ENCODE results near the gene SMYD4.
"Not testable (repeated sequence)": the region's sequence is repeated elsewhere in the genome, so short reads cannot be mapped to it uniquely, and the experiment has no call there.

Gene SMYD4

DNA sequence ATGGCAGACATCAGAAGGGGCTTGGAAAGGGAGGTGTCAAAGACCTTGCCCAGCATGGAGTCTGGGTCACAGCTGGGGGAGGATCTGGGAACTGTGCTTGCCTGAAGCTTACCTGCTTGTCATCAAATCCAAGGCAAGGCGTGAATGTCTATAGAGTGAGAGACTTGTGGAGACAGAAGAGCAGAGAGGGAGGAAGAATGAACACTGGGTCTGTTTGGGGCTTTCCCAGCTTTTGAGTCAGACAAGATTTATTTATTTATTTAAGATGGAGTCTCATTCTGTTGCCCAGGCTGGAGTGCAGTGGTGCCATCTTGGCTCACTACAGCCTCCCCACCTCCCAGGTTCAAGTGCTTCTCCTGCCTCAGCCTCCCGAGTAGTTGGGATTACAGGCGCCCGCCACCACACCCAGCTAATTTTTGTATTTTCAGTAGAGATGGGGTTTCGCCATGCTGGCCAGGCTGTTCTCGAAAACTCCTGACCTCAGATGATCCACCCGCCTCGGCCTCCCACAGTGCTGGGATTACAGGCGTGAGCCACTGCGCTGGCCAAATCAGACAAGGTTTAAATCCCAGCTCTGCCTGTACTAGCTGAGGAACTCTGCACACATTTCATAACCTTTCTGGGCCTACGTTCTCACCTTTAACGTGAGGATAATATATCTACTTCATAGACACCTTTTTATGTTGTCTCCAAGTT lies 56.6 kb downstream of the SMYD4 start:
- H3K9me3 ChIP-seq (ENCODE audit: control insufficient read depth, low read length); H3K27ac ChIP-seq (ENCODE audit: insufficient read depth, low read length, poor library complexity, severe bottlenecking); DNase-seq; H3K4me1 ChIP-seq (ENCODE audit: control insufficient read depth, insufficient read depth, low read length, poor library complexity, severe bottlenecking); H3K27me3 ChIP-seq (replicated peaks; ENCODE audit: control insufficient read depth, insufficient read depth, low read length, poor library complexity, severe bottlenecking); H3K4me3 ChIP-seq (ENCODE audit: insufficient read depth, low read depth, low read length, poor library complexity, severe bottlenecking): not testable (repeated sequence)
- H3K36me3 ChIP-seq (ENCODE audit: control insufficient read depth, insufficient read depth, low read length), result peaks cover 12% of the 10 kb centered on the region

DNA sequence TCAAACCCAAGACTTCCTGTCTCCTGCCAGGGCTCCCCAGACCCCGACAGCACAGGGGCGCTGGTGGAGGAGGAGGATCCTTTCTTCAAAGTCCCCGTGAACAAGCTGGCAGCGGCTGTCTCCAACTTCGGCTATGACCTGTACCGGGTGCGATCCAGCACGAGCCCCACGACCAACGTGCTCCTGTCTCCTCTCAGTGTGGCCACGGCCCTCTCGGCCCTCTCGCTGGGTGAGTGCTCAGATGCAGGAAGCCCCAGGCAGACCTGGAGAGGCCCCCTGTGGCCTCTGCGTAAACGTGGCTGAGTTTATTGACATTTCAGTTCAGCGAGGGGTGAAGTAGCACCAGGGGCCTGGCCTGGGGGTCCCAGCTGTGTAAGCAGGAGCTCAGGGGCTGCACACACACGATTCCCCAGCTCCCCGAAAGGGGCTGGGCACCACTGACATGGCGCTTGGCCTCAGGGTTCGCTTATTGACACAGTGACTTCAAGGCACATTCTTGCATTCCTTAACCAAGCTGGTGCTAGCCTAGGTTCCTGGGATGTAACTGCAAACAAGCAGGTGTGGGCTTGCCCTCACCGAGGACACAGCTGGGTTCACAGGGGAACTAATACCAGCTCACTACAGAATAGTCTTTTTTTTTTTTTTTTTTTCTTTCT lies 59.8 kb downstream of the SMYD4 start:
- H3K9me3 ChIP-seq (ENCODE audit: control insufficient read depth, low read length), result no peaks in the 10 kb centered on the region
- H3K4me3 ChIP-seq (ENCODE audit: insufficient read depth, low read depth, low read length, poor library complexity, severe bottlenecking), result no peak overlapping the region
- peak overlapping the region; percentile 0 for H3K27ac ChIP-seq (ENCODE audit: insufficient read depth, low read length, poor library complexity, severe bottlenecking)
- peaks cover 8% of the 10 kb centered on the region for H3K4me1 ChIP-seq (ENCODE audit: control insufficient read depth, insufficient read depth, low read length, poor library complexity, severe bottlenecking)
- H3K36me3 ChIP-seq (ENCODE audit: control insufficient read depth, insufficient read depth, low read length), result no peaks in the 10 kb centered on the region
- no peak for DNase-seq
- H3K27me3 ChIP-seq (replicated peaks; ENCODE audit: control insufficient read depth, insufficient read depth, low read length, poor library complexity, severe bottlenecking), result no peaks in the 10 kb centered on the region

DNA sequence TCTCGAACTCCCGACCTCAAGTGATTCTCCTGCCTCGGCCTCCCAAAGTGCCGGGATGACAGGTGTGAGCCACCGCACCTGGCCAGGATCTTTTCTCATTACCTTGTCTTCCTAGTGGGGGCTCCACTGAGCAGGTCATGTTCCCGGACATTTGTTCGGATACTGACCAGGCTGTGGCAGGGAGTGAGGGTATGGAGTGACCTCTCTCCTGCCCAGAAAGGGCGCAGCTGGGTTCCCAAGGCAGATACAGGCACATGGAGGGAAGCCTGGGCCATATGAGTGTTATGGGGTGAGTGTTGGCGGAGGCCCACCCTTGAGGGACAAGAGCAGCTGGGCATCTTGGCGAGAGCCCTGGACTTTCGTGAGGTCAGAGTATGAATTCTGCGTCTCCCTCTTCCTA lies 62.3 kb downstream of the SMYD4 start:
- Histone ChIP-seq H3K27me3 (replicated peaks; ENCODE audit: control insufficient read depth, insufficient read depth, low read length, poor library complexity, severe bottlenecking) (no peaks in the 10 kb centered on the region), H3K4me1 (ENCODE audit: control insufficient read depth, insufficient read depth, low read length, poor library complexity, severe bottlenecking) (peaks cover 30% of the 10 kb centered on the region), H3K27ac (ENCODE audit: insufficient read depth, low read length, poor library complexity, severe bottlenecking) (no peak overlapping the region), H3K36me3 (ENCODE audit: control insufficient read depth, insufficient read depth, low read length) (no peaks in the 10 kb centered on the region), H3K4me3 (ENCODE audit: insufficient read depth, low read depth, low read length, poor library complexity, severe bottlenecking) (no peak overlapping the region), H3K9me3 (ENCODE audit: control insufficient read depth, low read length) (no peaks in the 10 kb centered on the region)
- DNase-seq, result no peak

DNA sequence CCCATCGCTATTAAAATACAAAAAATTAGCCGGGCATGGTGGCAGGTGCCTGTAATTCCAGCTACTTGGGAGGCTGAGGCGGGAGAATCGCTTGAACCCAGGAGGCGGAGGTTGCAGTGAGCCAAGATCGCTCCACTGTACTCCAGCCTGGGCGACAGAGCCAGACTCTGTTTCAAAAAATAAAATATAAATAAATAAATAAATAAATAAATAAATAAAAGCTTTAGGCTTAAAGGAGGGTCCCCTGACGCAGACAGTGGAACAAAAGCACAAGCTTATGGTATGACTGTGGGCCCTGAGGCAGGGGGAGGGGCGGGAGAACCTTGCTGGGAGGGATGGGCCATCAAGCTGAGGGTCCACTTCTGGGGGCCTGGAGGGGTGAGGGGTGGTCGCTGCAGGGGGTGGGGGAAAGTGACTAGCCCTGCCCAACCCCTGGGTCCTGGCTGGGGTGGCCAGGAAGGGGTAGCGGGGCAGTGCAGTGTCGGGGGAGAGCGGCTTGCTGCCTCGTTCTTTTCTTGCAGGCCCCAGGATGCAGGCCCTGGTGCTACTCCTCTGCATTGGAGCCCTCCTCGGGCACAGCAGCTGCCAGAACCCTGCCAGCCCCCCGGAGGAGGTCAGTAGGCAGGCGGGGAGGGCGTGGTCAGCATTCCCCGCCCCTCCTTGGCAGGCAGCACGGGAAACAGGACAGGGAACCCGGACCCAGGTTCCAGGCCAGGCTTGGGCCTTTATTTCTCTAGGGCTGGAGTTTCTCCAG lies 63.1 kb downstream of the SMYD4 start:
- Histone ChIP-seq H3K4me1 (ENCODE audit: control insufficient read depth, insufficient read depth, low read length, poor library complexity, severe bottlenecking) (peaks cover 38% of the 10 kb centered on the region), H3K27ac (ENCODE audit: insufficient read depth, low read length, poor library complexity, severe bottlenecking) (no peak overlapping the region), H3K9me3 (ENCODE audit: control insufficient read depth, low read length) (no peaks in the 10 kb centered on the region), H3K27me3 (replicated peaks; ENCODE audit: control insufficient read depth, insufficient read depth, low read length, poor library complexity, severe bottlenecking) (no peaks in the 10 kb centered on the region), H3K36me3 (ENCODE audit: control insufficient read depth, insufficient read depth, low read length) (no peaks in the 10 kb centered on the region), H3K4me3 (ENCODE audit: insufficient read depth, low read depth, low read length, poor library complexity, severe bottlenecking) (no peak overlapping the region)
- DNase-seq, result no peak

DNA sequence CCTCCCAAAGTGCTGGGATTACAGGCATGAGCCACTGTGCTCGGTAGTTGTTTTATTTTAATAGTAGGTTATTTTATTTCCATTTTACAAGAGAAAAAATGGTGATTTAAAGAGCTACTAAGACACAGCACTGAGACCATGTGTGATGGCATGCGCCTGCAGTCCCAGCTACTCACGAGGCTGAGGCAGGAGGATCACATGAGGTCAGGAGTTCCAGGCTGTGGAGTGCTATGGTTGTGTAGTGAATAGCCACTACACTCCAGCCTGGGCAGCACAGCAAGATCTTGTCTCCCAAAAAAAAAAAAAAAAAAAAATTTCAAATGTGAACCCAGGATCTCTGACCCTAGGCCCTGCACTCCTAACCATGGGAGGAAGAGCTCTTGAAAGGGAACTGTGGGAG lies 64.1 kb downstream of the SMYD4 start:
- Histone ChIP-seq H3K4me3 (ENCODE audit: insufficient read depth, low read depth, low read length, poor library complexity, severe bottlenecking) (no peak overlapping the region), H3K9me3 (ENCODE audit: control insufficient read depth, low read length) (no peaks in the 10 kb centered on the region), H3K27me3 (replicated peaks; ENCODE audit: control insufficient read depth, insufficient read depth, low read length, poor library complexity, severe bottlenecking) (no peaks in the 10 kb centered on the region), H3K36me3 (ENCODE audit: control insufficient read depth, insufficient read depth, low read length) (no peaks in the 10 kb centered on the region), H3K27ac (ENCODE audit: insufficient read depth, low read length, poor library complexity, severe bottlenecking) (no peak overlapping the region), H3K4me1 (ENCODE audit: control insufficient read depth, insufficient read depth, low read length, poor library complexity, severe bottlenecking) (peaks cover 38% of the 10 kb centered on the region)
- DNase-seq, result no peak

DNA sequence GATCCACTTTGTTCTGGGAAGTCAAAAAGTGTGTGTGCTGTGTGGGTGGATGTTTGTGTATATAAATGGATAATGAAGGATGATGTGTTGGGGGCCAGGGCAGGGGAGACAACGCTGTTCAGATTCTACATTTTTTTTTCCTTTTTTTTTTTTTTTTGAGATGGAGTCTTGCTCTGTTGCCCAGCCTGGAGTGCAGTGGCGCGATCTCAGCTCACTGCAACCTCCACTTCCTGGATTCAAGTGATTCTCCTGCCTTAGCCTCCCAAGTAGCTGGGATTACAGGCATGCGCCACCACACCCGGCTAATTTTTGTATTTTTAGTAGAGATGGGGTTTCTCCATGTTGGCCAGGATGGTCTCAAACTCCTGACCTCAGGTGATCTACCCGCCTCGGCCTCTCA lies 65.0 kb downstream of the SMYD4 start:
- Histone ChIP-seq H3K4me1 (ENCODE audit: control insufficient read depth, insufficient read depth, low read length, poor library complexity, severe bottlenecking) (peaks cover 33% of the 10 kb centered on the region), H3K27ac (ENCODE audit: insufficient read depth, low read length, poor library complexity, severe bottlenecking) (peak overlapping the region; percentile 20)
- not testable (repeated sequence) for H3K36me3 ChIP-seq (ENCODE audit: control insufficient read depth, insufficient read depth, low read length); H3K27me3 ChIP-seq (replicated peaks; ENCODE audit: control insufficient read depth, insufficient read depth, low read length, poor library complexity, severe bottlenecking); DNase-seq; H3K4me3 ChIP-seq (ENCODE audit: insufficient read depth, low read depth, low read length, poor library complexity, severe bottlenecking); H3K9me3 ChIP-seq (ENCODE audit: control insufficient read depth, low read length)

DNA sequence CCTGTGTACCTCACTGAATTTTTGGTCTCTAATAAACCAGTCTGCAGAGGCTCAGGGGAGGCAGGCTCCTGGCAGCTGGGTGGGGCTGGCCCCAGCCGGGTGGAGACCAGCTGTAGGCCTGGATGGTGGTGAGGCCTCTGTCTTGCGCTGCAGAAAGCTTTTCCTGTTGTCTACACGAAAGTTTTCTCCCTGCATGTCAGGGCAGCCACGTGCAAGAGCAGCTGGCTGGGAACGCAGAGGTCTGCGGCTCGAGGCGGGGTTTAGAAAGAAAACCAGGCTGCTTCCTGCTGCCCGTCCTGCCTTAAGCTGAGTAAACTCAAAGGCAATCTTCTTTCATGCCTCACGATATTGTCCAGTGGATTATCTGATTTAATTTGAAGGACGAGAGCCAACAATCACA lies 65.4 kb downstream of the SMYD4 start:
- Histone ChIP-seq H3K27me3 (replicated peaks; ENCODE audit: control insufficient read depth, insufficient read depth, low read length, poor library complexity, severe bottlenecking) (no peaks in the 10 kb centered on the region), H3K9me3 (ENCODE audit: control insufficient read depth, low read length) (no peaks in the 10 kb centered on the region), H3K36me3 (ENCODE audit: control insufficient read depth, insufficient read depth, low read length) (no peaks in the 10 kb centered on the region), H3K4me3 (ENCODE audit: insufficient read depth, low read depth, low read length, poor library complexity, severe bottlenecking) (peak overlapping the region; percentile 18), H3K4me1 (ENCODE audit: control insufficient read depth, insufficient read depth, low read length, poor library complexity, severe bottlenecking) (peaks cover 30% of the 10 kb centered on the region), H3K27ac (ENCODE audit: insufficient read depth, low read length, poor library complexity, severe bottlenecking) (peak overlapping the region; percentile 20)
- DNase-seq, result peak; percentile 8 to 60 (median 42)

DNA sequence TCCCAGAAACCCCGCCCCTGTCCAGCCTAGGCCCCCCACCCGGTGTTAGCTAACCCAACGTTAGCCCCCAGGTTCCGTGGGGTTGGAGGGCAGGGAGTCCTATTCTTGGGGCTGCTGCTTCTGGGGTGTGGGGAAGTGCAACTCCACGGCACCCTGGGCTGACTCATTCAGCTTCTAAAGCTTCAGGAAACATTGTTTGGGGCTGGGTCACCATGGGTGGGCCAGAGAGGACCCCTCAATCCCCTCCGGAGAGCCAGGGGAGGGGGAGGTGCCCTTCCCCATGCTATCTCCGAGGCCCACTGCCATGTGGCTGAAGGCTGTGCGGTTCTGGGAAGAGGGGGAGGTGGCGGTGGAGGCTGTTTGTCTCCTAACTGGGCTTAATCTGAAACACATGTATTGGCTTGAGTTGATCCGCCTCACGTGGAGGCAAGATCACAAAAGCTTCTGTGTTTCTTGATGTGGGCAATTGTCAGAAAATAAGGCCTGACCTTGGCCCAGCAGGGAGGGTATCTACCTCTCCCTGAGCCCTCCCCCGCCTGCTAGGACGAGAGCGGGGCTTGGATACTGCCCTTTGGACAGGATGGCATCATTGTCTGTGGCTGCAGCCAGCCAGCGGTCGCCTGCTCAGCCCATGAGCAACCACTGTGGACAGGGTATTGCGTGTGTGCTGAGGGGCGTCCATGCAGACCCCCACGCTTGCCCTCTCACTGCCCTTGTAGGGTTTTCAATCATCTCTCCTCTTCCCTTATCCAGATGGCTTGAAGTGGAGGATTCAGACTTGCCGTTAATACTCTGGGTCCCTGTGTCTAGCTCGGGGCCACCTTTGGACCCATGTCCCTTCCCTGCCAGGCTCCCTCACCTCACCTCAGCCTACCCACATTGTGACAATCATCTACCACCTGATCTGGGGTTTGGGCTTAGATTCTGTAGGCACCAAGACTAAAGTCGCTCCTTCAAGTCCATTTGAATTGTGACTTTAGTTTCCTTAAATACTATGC lies 66.5 kb downstream of the SMYD4 start:
- Histone ChIP-seq H3K9me3 (ENCODE audit: control insufficient read depth, low read length) (no peaks in the 10 kb centered on the region), H3K4me3 (ENCODE audit: insufficient read depth, low read depth, low read length, poor library complexity, severe bottlenecking) (no peak overlapping the region), H3K27me3 (replicated peaks; ENCODE audit: control insufficient read depth, insufficient read depth, low read length, poor library complexity, severe bottlenecking) (no peaks in the 10 kb centered on the region), H3K27ac (ENCODE audit: insufficient read depth, low read length, poor library complexity, severe bottlenecking) (peak overlapping the region; percentile 37), H3K36me3 (ENCODE audit: control insufficient read depth, insufficient read depth, low read length) (no peaks in the 10 kb centered on the region), H3K4me1 (ENCODE audit: control insufficient read depth, insufficient read depth, low read length, poor library complexity, severe bottlenecking) (peaks cover 30% of the 10 kb centered on the region)
- no peak for DNase-seq

DNA sequence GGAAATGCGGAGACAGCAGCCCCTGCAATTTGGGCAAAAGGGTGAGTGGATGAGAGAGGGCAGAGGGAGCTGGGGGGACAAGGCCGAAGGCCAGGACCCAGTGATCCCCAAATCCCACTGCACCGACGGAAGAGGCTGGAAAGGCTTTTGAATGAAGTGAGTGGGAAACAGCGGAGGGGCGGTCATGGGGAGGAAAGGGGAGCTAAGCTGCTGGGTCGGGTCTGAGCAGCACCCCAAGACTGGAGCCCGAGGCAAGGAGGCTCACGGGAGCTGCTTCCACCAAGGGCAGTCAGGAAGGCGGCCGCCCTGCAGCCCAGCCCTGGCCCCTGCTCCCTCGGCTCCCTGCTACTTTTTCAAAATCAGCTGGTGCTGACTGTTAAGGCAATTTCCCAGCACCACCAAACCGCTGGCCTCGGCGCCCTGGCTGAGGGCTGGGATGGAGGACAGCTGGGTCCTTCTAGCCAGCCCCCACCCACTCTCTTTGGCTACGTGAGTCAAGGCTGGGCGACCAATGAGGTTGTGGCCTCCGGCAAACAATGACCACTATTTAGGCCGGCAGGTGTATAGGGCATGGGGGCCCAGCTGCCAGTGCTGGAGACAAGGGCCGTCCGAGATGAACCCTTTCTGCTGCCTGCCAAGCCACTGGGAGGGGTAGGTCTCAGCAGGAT lies 67.3 kb downstream of the SMYD4 start:
- no peaks in the 10 kb centered on the region for H3K27me3 ChIP-seq (replicated peaks; ENCODE audit: control insufficient read depth, insufficient read depth, low read length, poor library complexity, severe bottlenecking)
- H3K4me3 ChIP-seq (ENCODE audit: insufficient read depth, low read depth, low read length, poor library complexity, severe bottlenecking), result no peak overlapping the region
- peak overlapping the region; percentile 37 for H3K27ac ChIP-seq (ENCODE audit: insufficient read depth, low read length, poor library complexity, severe bottlenecking)
- no peaks in the 10 kb centered on the region for H3K9me3 ChIP-seq (ENCODE audit: control insufficient read depth, low read length)
- peaks cover 30% of the 10 kb centered on the region for H3K4me1 ChIP-seq (ENCODE audit: control insufficient read depth, insufficient read depth, low read length, poor library complexity, severe bottlenecking)
- DNase-seq, result no peak
- no peaks in the 10 kb centered on the region for H3K36me3 ChIP-seq (ENCODE audit: control insufficient read depth, insufficient read depth, low read length)
